Activated CD8-positive, alpha-beta memory T cell treated with anti-CD3 and anti-CD28 coated beads, Interleukin-2, amount 50 U/mL, for 4 hours (primary cell): ENCODE data around the gene OR2T1.
"Not testable (repeated sequence)": the region's sequence is repeated elsewhere in the genome, so short reads cannot be mapped to it uniquely, and the experiment has no call there.

Experiments
- DNase-seq: peaks from one replicate; pipeline ENCODE4 v3.0.0-alpha.2; 2020

Gene OR2T1

GRCh38 chr1:248402748-248403147 is at the start of gene OR2T1:
TSS of gene OR2T1 (plus strand) at chr1:248403048. CDS start at chr1:248406148, 3,100 bp downstream.
- no peak for DNase-seq

- DNase-seq, result no peak
Observed at GRCh38 chr1:248359415-248359814, 43.4 kb upstream of the OR2T1 start.

GRCh38 chr1:248361121-248361715 is 41.6 kb upstream of the OR2T1 start, which contains the start of gene OR2T4:
TSS of gene OR2T4 (plus strand) at chr1:248361665. CDS start at chr1:248361665, 0 bp downstream.
- no peak for DNase-seq

- DNase-seq, result no peak
Observed at GRCh38 chr1:248366609-248367008, 36.2 kb upstream of the OR2T1 start.

- no peak for DNase-seq
Observed at GRCh38 chr1:248372394-248372793, 30.5 kb upstream of the OR2T1 start.

- DNase-seq, result no peak
Observed at GRCh38 chr1:248373761-248374160, 29.1 kb upstream of the OR2T1 start.

- no peak for DNase-seq
Observed at GRCh38 chr1:248375446-248375845, 27.4 kb upstream of the OR2T1 start, which contains the start of gene OR2T6. TSS of gene OR2T6 (plus strand) at chr1:248375746. CDS start at chr1:248387609, 11,863 bp downstream.

GRCh38 chr1:248376916-248377315 is 25.9 kb upstream of the OR2T1 start:
- no peak for DNase-seq

- DNase-seq, result no peak
Observed at GRCh38 chr1:248380854-248381253, 22.0 kb upstream of the OR2T1 start.

GRCh38 chr1:248388426-248388825 is 14.4 kb upstream of the OR2T1 start:
- no peak for DNase-seq

GRCh38 chr1:248393050-248393449 is 9.8 kb upstream of the OR2T1 start:
- no peak for DNase-seq

GRCh38 chr1:248404024-248404423 is 1.2 kb downstream of the OR2T1 start:
- no peak for DNase-seq

- DNase-seq, result no peak
Observed at GRCh38 chr1:248406721-248407692, 4.2 kb downstream of the OR2T1 start.

GRCh38 chr1:248416226-248416625 is 13.4 kb downstream of the OR2T1 start:
- no peak for DNase-seq

- no peak for DNase-seq
Observed at GRCh38 chr1:248417854-248418253, 15.0 kb downstream of the OR2T1 start.

GRCh38 chr1:248421384-248421783 is 18.5 kb downstream of the OR2T1 start:
- DNase-seq, result no peak

- not testable (repeated sequence) for DNase-seq
Observed at GRCh38 chr1:248427526-248428191, 24.8 kb downstream of the OR2T1 start.

- DNase-seq, result not testable (repeated sequence)
Observed at GRCh38 chr1:248428192-248428533, 25.3 kb downstream of the OR2T1 start.

- not testable (repeated sequence) for DNase-seq
Observed at GRCh38 chr1:248431683-248432082, 28.8 kb downstream of the OR2T1 start.

- not testable (repeated sequence) for DNase-seq
Observed at GRCh38 chr1:248432201-248432600, 29.4 kb downstream of the OR2T1 start.

GRCh38 chr1:248433811-248434415 is 31.1 kb downstream of the OR2T1 start:
- not testable (repeated sequence) for DNase-seq

GRCh38 chr1:248434913-248435312 is 32.1 kb downstream of the OR2T1 start:
- DNase-seq, result not testable (repeated sequence)

- DNase-seq, result not testable (repeated sequence)
Observed at GRCh38 chr1:248436303-248436702, 33.5 kb downstream of the OR2T1 start.
